HG03558 (cell line): ENCODE measurements around the gene GLCE.
"Not testable (repeated sequence)": the region's sequence is repeated elsewhere in the genome, so short reads cannot be mapped to it uniquely, and the experiment has no call there.

ENCODE experiments used
- ATAC-seq: cut with Tn5 transposase; IDR thresholded peaks from one replicate; pipeline ENCODE4 v1.9.1; 2021; ENCODE audit warnings: moderate number of reproducible peaks; ENCODE audit not compliant: unreplicated experiment; ENCODE audit errors: extremely low read depth

Gene GLCE

DNA sequence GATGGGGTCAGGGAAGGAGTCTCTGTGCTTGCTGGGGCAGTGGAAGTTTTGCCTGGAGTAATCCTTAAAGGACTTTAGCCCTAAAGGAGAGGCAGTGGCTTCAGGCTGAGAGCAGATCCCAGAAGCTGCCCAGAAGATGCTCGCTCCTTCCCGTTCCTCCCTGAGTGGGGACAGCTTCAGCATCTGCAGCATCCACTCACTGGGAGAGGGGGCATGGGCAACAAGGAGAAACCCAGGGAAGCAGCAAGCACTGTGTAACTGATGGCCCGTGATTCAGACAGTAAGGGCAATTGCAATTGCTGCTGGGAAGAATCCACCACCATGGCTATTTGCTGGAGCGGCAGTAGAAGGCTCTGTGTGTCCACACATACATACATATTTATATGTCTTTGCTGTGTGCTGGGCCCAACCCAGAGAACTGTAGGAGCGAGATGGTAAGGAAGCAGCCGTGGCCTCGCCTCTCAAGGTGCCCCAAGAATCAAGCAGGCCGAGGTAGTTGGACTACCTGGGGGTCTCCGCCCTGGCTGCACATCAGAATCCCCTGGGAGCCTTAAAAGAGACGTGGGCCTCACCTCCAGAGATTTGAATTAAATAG lies 132.5 kb downstream of the GLCE start:
- no peak for ATAC-seq

DNA sequence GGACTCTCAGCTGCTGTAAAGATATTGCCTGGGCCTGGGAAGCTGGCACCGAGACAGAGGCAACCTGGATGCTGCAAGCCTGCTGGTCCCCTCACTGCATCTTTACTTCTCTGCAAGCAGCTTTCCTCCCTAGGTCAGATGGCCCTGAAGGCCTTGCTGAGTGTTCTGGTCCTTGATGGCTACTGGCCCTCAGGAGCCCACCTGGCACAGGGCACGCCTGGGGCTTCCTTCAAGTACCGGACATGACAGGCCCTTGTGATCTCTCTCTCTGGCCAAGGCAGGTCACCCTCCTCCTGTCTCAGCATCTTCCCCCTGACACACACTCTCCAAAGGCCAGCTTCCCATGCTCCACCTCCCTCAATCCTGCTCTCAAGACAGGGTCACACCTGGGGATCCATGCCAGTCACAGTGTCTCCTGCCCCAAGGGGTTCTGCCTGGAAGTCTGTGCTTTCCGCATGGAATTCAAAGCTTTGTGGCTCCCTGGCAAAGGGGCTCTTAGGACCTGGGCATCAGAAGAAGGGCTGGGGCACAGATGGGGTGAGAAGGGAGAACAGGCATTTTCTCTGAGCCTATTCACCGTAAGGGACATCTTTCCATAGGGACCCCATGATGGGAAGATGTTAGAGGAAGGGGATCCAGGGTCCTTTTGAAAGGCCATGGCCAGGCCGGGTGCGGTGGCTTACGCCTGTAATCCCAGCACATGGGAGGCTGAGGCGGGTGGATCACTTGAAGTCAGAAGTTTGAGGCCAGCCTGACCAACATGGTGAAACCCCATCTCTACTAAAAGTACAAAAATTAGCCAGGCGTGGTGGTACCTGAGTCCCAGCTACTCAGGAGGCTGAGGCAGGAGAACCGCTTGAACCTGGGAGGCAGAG lies 133.5 kb downstream of the GLCE start:
- no peak for ATAC-seq

DNA sequence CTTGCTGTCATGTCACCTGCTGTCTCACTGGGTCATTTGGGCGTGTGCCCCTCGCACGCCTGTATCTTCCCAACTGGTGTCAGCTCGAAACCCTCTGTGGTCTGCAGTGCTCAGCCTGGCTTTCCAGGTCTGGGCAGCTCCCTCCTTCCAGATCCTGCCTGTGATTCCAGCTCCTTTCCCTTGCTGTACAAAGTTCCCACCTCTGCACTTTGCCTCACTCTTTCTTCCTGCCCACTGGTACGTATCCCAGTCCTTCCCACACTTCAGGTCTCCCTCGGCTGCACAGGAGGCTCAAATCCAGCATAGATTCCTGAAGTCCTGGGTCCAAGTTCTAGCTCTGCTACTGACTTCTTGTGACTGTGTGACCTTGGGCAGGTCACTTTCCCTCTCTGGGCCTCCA lies 136.2 kb downstream of the GLCE start:
- no peak for ATAC-seq

DNA sequence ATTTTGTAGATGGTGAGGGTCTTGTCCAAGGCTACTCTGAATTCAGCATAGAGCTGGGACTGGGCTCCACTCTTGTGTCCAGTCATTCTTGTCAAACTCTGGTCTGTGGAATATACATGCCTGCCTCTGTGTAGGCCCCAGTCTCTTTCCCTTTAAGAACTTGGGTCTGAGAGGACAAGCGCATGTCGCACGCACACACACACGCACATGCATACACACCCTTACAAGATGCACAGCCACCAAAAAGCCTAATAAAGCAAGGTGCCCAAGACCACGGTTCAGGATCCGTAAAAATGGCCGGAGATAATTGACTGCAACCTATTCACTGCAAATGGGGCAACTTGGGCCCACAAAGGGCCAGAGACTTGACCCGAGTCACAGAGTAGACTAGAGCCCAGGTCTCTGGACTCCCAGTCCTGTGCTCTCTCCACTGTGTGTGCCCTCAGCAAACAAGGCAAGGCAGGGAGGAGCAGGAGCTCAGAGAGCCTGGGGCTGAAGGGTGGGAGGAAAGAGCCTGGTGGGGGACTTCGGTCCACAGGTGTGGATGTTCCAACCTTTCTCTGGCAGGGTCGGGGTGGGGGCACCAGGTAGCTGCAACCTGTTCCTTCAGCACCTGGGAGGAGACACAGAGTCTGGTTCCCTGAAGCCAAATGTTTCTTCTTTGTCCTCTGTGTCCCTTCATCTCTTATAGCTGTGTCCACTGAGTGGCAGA lies 137.4 kb downstream of the GLCE start:
- ATAC-seq: no peak

DNA sequence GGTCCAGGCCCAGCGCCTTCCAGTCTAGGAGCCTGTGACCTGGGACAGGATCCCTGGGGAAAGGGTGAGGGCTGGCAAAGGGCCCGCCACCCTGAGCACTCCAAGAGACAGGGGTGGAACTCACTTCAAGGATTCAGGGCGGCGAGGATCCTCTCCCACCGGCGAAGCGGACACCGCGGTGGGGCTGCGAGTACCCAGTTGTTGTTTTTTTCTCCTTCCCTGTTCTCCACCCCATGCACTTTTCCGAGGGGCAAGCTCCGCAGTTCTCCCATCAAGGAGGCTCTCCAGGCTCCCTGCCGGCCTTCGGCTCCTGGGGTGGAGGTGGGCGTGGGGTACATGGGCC lies 137.9 kb downstream of the GLCE start:
- ATAC-seq: no peak

DNA sequence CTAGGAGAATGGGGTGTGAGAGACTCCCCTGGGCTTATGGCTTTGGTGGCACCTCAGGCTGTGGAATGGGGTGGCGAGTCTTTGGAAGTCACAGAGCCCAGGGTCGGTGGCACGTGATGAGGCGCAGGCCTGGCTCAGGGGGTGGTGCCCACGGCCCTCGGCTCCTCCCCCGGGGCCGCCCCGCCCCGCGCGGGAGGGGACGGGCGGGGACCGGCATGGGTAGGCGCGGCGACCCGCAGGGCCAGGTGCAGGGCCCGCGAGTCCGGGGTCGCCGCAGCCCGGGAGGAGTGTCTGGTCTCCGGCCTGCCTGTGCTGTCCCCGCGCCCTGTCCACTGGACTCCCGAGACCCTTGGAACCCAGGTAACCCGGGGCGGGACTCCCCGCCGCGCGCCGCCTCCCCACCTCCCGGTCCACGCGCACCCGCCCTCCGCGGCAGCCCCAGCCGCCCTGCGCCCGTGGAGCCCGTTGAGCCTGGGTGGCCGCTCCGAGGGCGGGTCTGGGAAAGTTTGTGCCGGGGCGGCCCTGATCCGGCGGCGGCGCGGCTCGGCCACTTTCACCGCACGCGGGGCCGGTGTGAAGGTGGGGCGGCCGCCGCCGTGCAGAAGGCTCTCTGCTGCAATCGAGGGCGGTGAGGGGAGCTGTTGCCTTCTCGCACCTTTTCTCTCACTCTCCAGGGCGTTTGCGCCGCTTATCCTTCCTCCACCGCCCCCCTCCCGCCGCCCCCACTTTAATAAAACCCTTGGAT lies 138.4 kb downstream of the GLCE start, which contains the start of gene PAQR5:
Gene PAQR5 (plus strand): TSS at position 216 of the 745 bp plus-strand sequence. CDS start 61,169 bp downstream, outside the sequence.
- ATAC-seq: no peak

DNA sequence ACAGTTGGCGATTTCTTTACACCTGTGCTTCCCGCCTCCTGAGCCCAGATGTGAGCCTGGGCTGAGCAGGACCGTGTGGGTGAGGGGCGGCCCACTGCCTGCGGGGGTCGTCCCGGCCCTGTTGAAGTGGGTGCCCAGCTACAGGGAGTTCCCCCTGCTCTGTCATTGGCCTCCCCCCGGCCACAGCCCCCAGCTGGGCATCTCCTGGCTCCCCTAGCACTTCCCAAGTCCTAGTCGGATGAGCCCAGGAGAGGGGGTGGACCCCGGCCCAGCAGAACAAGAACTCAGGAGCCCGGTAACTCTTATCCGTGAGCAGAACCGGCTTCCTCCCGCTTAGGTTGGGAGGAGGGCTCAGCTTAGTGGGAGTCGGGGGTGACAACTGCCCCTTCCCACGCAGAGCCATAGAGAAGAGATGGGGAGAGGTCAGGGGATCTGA lies 139.0 kb downstream of the GLCE start:
- no peak for ATAC-seq

DNA sequence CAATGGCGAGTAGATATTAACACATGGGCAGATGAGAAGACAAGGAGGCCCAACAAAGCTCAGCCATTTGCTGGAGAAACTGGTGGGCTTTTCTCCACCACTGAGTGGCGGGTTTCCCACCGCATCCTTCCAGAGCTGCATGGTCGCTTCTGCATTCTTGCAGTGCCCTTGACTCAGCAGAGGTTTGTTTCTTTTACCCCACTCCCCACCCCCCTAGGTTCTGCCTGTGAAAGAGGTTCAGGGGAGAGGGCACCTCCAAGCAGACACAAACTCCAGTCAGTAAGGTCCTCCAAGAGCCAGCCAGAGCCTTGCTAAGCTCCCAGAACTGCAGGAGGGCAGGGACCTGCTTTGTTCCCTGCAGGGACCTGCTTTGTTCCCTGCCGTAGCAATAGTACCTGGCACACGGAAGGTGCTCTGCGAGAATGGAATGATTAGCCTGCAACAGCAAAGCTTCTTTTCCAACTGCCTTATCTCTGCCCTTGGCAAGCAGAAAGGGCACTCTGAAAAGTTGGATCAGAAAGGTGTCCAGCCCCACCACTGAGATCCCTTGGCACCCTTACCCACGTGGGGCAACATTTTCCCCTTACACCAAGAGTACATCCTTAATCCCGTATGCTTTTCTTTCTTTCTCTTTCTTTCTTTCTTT lies 139.6 kb downstream of the GLCE start:
- no peak for ATAC-seq

DNA sequence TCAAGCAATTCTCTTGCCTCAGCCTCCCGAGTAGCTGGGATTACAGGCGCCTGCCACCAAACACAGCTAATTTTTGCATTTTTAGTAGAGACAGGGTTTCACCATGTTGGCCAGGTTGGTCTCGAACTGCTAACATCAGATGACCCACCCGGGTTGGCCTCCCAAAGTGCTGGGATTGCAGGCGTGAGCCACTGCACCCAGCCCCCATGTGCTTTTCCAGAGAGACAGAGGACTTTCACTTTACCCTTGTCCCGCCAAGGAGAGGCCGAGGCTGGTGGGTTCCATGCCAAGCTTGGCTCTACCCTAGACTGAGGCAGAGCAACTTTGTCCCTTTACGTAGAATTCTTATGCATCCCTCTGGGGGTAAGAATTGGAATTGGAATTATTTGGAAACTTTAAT lies 140.7 kb downstream of the GLCE start:
- not testable (repeated sequence) for ATAC-seq

DNA sequence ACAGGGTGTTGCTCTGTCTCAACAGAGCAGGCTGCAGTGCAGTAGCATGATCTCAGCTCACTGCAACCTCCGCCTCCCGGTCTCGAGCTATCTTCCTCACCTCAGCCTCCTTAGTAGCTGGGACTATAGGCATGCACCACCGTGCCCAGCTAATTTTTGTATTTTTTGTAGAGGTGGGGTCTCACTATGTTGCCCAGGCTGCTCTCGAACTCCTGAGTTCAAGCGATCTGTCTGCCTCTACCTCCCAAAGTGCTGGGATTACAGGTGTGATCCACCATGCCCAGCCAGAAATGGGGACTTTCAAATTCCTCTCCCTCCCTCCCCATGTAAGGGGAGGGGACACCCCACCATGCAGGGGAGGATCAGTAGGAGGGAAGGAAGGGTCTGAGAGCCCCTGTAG lies 141.7 kb downstream of the GLCE start:
- not testable (repeated sequence) for ATAC-seq

- ATAC-seq: no peak
Observed at GRCh38 chr15:69302929-69303328, 142.5 kb downstream of the GLCE start.

GRCh38 chr15:69303337-69304181 lies 143.1 kb downstream of the GLCE start:
- no peak for ATAC-seq

DNA sequence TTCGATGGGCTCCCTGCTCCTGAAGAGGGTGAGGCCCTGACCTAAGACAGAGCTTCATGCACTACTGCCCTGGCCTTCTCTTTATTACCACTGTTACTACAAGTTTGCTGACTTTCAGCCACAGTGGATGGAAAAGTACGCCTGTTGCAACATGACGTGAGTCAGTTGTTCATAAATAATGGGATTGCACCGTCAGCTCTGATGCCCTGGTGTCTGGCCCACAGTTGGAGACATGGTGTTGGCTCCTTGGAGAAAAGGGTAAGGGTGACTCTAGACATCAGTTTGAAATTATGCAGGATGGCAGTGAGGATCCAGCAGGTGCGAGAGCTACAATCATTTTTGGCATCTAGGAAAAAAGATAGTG lies 143.7 kb downstream of the GLCE start:
- no peak for ATAC-seq

- ATAC-seq: no peak
Observed at GRCh38 chr15:69305204-69305931, 144.9 kb downstream of the GLCE start.

- ATAC-seq: no peak
Observed at GRCh38 chr15:69305933-69306568, 145.6 kb downstream of the GLCE start.

GRCh38 chr15:69307939-69308338 lies 147.5 kb downstream of the GLCE start:
- ATAC-seq: no peak

GRCh38 chr15:69308949-69309348 lies 148.5 kb downstream of the GLCE start:
- no peak for ATAC-seq

DNA sequence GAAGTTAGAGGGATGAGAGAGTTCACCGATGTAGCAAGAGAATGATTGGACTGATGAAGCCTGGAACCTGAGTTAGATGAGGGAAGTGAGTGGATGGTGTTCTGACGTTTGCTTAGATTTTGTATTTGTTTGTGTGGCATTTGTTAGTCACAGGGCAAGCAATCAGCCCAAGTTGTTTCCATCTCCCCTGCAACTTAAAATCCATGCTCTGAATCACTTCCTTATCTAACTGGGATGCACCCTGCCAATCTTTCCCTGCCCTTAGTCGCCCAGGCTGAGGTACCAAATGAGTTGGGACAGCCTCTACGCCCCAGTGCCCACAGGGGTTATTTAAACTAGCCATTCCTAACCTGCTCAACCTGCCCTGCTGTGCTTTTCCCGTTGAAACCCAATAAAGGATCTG lies 150.9 kb downstream of the GLCE start:
- ATAC-seq: no peak
